Testis (tissue), 2 donors: ENCODE data around the gene PRIMPOL.

ENCODE experiments used
- CTCF ChIP-seq, 3 experiments: fragments of 450-650 bp in 2 of 3; fragments of 200-600 bp in 1 of 3; sonication (generic) in 1 of 3; IDR thresholded peaks; one replicate each; pipeline ENCODE4 v1.5.1; 2016 to 2019; ENCODE audit warnings: antibody characterized with exemption in 3 of 3, mild to moderate bottlenecking in 2 of 3, moderate library complexity in 1 of 3
- POLR2A ChIP-seq: fragments of 450-650 bp; IDR thresholded peaks from one replicate; pipeline ENCODE4 v1.6.1; 2017; ENCODE audit warnings: antibody characterized with exemption, mild to moderate bottlenecking, moderate library complexity

GRCh38 chr4:184624972-184625554, 24.5 kb upstream of the PRIMPOL start:
- no peak for TF ChIP-seq POLR2A
- TF ChIP-seq CTCF (IDR thresholded peaks at IDR 0.05), result no peak
